Coronary artery (tissue), 2 donors: ENCODE measurements around the gene TBC1D19.

Source experiments
- DNase-seq: peaks from one replicate; pipeline ENCODE4 v3.0.0-alpha.2; 2017; ENCODE audit warnings: low spot score
- H3K27ac ChIP-seq, 2 donors: fragments of 200-600 bp; sonication (generic); one replicate each; pipeline ENCODE4 v1.5.1; 2016 to 2019
- H3K4me3 ChIP-seq: fragments of 200-600 bp; sonication (generic); 2 replicates; pipeline ENCODE4 v1.5.1; 2016; ENCODE audit warnings: mild to moderate bottlenecking, moderate library complexity
- TF ChIP-seq, protein P1 (sequence below): fragments of 200-600 bp; sonication (generic); IDR thresholded peaks from one replicate; pipeline ENCODE4 v1.5.1; 2019; ENCODE audit warnings: antibody characterized with exemption

TBC1D19 gene

DNA sequence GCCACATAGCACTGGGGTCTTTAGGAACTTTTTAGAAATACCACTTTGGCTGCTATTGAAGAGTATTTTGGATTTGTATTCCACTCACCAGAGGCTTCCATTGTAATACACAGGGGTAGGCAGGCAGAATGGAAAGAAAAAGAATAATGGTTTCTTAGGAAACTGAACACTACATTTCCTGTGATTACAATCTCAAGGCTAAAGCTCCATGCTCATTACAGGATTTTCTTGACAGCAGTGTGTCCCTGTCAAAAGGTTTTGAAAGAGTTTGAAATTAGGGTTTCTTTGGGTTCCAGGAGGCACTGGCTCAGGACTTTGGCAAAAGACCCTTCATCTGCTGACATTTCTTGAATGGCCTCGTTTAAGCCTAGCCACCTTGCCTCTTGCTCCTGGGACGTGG is 201.9 kb downstream of the TBC1D19 start:
- H3K27ac ChIP-seq, result no peak overlapping the region
- DNase-seq, result no peak
- H3K4me3 ChIP-seq, result no peak overlapping the region
- TF ChIP-seq, protein P1, sequence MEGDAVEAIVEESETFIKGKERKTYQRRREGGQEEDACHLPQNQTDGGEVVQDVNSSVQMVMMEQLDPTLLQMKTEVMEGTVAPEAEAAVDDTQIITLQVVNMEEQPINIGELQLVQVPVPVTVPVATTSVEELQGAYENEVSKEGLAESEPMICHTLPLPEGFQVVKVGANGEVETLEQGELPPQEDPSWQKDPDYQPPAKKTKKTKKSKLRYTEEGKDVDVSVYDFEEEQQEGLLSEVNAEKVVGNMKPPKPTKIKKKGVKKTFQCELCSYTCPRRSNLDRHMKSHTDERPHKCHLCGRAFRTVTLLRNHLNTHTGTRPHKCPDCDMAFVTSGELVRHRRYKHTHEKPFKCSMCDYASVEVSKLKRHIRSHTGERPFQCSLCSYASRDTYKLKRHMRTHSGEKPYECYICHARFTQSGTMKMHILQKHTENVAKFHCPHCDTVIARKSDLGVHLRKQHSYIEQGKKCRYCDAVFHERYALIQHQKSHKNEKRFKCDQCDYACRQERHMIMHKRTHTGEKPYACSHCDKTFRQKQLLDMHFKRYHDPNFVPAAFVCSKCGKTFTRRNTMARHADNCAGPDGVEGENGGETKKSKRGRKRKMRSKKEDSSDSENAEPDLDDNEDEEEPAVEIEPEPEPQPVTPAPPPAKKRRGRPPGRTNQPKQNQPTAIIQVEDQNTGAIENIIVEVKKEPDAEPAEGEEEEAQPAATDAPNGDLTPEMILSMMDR, result no peak

DNA sequence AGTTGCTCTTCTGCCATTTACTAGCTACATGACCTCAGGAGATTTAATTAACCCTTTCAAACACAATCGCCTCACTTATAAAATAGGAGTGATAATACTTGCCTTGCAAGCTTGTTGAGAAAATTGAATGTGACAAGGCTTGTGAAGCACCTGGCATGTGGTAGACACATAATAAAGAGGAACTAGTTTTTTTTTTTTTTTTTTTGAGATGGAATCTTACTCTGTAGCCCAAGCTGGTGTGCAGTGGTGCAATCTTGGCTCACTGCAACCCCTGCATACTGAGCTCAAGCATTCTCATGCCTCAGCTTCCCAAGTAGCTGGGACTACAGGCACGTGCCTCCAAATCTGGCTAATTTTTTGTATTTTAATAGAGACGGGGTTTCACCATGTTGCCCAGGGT is 203.0 kb downstream of the TBC1D19 start:
- H3K27ac ChIP-seq, result no peak overlapping the region
- TF ChIP-seq, protein P1, result no peak
- no peak overlapping the region for H3K4me3 ChIP-seq
- no peak for DNase-seq

DNA sequence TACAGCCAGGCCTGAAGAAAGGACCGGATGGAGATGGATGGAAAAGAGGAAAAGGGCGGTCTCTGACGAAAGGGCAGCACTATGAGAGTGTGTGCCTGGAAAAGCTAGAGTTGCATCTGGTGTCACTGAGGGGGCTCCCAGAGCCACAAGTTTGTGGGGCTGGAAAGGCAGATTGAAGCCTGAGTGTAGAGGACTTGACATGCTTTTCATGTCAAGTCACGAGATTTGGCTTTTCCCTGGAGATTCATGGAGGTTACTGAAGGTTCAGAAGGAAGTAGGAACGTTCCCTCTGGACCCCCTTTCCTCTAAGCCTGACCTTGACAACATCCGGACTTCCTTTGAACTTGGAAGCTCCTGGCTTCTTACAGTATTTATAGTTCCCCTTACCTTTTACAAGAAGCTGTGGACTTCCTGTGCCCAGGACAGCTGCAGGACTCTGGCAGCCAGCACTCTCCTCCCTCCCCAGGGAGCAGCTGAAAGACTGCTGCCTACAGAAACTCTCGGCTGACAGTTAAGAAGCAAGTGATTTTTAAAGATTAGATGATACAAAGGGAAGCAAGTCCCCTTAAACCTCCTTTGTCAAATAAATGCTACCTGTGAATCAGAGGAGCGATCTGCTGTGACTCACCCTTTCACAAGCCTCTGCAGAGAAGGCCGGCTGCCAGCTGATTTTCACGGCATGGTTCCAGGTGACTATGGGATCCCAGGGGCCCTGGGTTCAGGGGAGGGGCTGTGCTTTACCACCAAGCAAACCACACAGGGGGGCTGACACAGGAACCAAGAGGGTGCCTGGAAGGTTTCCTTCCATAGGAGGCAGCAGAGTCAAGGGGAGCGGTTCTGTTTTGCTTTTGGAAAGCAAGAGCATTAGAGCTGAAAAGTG is 203.8 kb downstream of the TBC1D19 start:
- Histone ChIP-seq H3K4me3 (no peak overlapping the region), H3K27ac (no peak overlapping the region)
- no peak for DNase-seq
- TF ChIP-seq, protein P1, result no peak

DNA sequence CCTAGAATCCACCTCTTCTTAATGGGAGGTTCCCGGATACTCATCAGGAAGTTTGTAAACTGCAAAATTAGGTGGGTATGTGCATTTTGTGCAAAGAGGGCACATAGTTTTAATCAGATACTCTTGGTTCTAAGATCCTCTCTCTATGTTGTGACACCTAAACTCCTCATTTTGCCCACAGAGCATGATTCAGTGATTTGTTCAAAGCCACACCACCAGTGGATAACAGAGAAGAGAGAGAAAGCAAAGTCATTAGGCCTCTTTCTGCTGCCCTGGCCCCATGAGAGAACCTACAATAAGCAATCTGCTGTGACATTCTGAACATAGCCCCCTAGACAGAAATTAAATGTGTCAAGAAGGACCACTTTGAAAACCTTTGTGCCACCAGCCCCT is 204.5 kb downstream of the TBC1D19 start:
- TF ChIP-seq, protein P1, result no peak
- no peak overlapping the region for H3K27ac ChIP-seq
- DNase-seq, result no peak
- H3K4me3 ChIP-seq, result no peak overlapping the region

DNA sequence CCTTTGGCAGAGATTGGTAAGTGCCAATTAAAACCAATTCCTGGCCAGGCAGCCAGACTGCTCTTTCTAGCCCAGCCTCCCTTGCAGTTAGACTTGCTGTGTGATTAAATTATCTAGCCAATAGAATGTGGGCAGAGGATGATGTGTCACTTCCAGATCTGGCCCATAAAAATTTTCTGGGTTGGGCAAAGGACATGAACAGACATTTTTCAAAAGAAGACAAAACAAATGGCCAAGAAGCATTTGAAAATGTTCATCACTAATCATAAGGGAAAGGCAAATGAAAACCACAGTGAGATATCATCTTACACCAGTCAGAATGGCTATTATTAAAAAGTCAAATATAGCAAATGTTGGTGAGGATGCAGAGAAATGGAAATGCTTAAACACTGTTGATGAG is 205.3 kb downstream of the TBC1D19 start:
- no peak overlapping the region for H3K4me3 ChIP-seq
- H3K27ac ChIP-seq, result no peak overlapping the region
- no peak for DNase-seq
- TF ChIP-seq, protein P1, result no peak

DNA sequence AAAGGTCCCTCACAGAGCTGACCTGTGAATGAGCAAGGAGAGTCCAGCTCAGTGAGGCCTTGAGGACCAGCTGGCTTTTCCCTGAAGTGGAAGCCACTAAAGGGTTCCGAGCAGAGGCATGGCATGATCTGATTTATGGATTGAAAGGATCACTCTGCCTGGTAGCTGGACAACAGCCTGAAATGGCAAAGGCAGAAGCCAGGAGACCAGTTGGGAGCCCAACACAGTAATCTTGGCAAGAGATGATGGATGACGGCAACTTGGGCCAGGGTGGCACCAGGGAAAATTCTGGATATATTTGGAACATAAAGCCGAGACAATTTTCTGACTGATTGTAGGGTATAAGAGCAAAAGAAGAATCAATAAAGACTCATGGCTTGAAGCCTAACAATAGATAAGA is 207.5 kb downstream of the TBC1D19 start:
- Histone ChIP-seq H3K4me3 (no peak overlapping the region), H3K27ac (no peak overlapping the region)
- no peak for DNase-seq
- TF ChIP-seq, protein P1, result no peak

DNA sequence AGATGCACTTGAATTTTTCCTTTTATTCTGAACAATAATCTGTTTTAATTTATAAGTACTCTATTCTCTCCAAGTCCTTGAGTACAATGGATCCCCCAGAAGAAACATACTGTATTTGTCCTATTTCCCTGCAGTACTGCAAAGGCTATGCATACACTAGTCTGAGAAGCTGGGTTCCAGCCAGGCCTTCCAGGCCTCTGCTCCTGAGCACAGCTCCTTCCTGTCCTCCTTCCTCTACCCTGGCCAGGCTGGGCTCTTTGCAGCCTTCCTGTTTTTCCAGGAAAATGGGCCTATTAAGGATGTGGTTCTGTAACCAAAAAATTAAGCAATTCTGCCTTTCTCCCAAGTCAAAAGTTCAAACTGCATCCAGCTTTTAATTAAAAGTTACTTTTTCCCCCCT is 208.8 kb downstream of the TBC1D19 start:
- no peak for DNase-seq
- no peak overlapping the region for H3K4me3 ChIP-seq

More for the DNA sequence above, 208.8 kb downstream of the TBC1D19 start:
- TF ChIP-seq, protein P1, result no peak
- no peak overlapping the region for H3K27ac ChIP-seq
